HL-60 (cell line): Measurements from ENCODE around the gene MICOS13.

Experiments
- CTCF ChIP-seq: IDR thresholded peaks from one replicate; pipeline ENCODE4 v1.5.1; 2011; ENCODE audit warnings: low read length, control low read depth, inconsistent platforms; ENCODE audit not compliant: insufficient read depth
- POLR2AphosphoS5 ChIP-seq: IDR thresholded peaks from 2 replicates; pipeline ENCODE4 v1.6.1; 2012; ENCODE audit warnings: low read depth
- SPI1 ChIP-seq: IDR thresholded peaks from 2 replicates; pipeline ENCODE4 v1.6.1; 2012; ENCODE audit warnings: low read depth, mild to moderate bottlenecking, borderline replicate concordance
- TF ChIP-seq, protein P1 (sequence below): IDR thresholded peaks from 2 replicates; pipeline ENCODE4 v1.6.1; 2012; ENCODE audit warnings: low read depth; ENCODE audit not compliant: insufficient replicate concordance

DNA sequence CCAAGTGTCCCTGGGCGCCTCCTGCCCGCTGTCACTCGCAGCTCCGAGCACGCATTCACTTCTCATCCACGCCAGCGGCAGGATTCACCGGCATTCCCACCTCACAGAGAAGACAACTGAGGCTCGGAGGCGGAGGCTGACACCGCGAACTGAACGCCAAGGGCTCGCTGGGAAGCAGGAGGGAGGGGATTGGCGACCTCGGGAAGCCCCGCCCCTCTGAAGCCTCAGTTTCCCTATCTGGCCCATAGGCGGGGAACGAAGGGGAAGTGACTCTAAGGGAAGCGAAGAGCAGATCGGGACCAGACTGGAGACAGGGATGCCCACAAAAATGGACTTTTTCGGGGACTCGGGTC lies 256 bp downstream of the MICOS13 start:
- TF ChIP-seq CTCF (no peak), POLR2AphosphoS5 (no peak), SPI1 (no peak)
- TF ChIP-seq, protein P1, sequence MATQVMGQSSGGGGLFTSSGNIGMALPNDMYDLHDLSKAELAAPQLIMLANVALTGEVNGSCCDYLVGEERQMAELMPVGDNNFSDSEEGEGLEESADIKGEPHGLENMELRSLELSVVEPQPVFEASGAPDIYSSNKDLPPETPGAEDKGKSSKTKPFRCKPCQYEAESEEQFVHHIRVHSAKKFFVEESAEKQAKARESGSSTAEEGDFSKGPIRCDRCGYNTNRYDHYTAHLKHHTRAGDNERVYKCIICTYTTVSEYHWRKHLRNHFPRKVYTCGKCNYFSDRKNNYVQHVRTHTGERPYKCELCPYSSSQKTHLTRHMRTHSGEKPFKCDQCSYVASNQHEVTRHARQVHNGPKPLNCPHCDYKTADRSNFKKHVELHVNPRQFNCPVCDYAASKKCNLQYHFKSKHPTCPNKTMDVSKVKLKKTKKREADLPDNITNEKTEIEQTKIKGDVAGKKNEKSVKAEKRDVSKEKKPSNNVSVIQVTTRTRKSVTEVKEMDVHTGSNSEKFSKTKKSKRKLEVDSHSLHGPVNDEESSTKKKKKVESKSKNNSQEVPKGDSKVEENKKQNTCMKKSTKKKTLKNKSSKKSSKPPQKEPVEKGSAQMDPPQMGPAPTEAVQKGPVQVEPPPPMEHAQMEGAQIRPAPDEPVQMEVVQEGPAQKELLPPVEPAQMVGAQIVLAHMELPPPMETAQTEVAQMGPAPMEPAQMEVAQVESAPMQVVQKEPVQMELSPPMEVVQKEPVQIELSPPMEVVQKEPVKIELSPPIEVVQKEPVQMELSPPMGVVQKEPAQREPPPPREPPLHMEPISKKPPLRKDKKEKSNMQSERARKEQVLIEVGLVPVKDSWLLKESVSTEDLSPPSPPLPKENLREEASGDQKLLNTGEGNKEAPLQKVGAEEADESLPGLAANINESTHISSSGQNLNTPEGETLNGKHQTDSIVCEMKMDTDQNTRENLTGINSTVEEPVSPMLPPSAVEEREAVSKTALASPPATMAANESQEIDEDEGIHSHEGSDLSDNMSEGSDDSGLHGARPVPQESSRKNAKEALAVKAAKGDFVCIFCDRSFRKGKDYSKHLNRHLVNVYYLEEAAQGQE, result no peak
